ENCODE measurements around the gene UBE2E2. TPM values are rescaled to one million over a fixed set of nuclear protein-coding genes. Genes with fewer than 3 reads are reported as not detected.

Gene UBE2E2
- total and polyA plus RNA-seq, 7 experiments from 2014 or later = 2.4 to 28.8 (median 15.3) TPM

DNA sequence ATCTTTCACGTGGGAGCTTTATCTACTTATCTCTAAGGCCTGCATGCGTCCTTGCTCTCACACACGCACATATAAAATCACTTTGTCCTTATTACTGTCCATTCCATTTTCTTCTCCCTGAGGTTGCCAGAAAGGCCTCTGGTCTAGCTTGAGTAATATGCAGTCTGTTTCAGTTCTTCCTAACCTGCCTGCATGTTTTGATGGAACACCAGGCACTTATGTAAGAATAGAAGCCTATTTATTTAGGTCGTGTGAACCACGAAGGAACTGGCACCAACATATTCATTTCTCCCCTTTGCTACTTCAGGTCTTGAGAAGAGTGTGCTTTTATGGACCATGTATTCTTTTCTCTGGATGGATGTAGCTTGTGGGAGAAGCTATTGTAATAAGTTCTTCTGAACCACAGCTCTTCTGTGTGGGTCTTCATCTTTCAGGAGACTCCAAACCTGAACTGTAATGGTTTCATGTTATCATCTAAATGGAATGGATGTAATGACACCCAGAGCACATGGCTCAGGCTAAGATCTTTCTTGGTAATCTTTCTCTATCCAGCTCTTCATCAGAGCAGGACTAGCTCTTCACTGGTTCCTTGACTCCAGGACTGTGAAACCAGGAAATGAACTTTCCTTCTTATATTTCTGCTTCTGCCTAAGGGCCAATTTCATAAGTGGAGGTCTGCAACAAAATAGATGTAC is 53.8 kb downstream of the UBE2E2 start:
- ATAC-seq = no peak
- no peaks in the 10 kb centered on the region for H3K4me1 ChIP-seq (ENCODE audit: control insufficient read depth in 2 of 2, insufficient read depth in 2 of 2, low read length in 2 of 2)
- H3K4me3 Mint-ChIP-seq = no peak overlapping the region
- CTCF ChIA-PET = no interaction called here
- H3K36me3 Mint-ChIP-seq = peaks cover 0 to 11% (median 8%) of the 10 kb centered on the region in 5 donors
- no peak overlapping the region for H3K27ac ChIP-seq (ENCODE audit: low read depth, low read length)
- H3K4me1 Mint-ChIP-seq = peaks cover 0 to 37% (median 15%) of the 10 kb centered on the region in 7 donors
- no peak for DNase-seq
- H3K9me3 Mint-ChIP-seq = peaks cover 0 to 5% (median 0%) of the 10 kb centered on the region in 11 donors
- intact Hi-C loops (cut with micrococcal nuclease) = no loop called here
- POLR2A ChIA-PET = interaction anchor here (0.7 kb wide), 1 partner anchor 10 kb away, joined by 4 read pairs; no protein-coding TSS in a partner anchor
- no peaks in the 10 kb centered on the region for H3K36me3 ChIP-seq (ENCODE audit: control insufficient read depth in 2 of 3, insufficient read depth in 3 of 3, low read length in 3 of 3)
- no peaks in the 10 kb centered on the region for H3K27me3 ChIP-seq (ENCODE audit: control insufficient read depth in 2 of 2, insufficient read depth in 2 of 2, low read length in 2 of 2)
- H3K9me3 ChIP-seq (ENCODE audit: control insufficient read depth in 2 of 3, low read length in 3 of 3) = no peaks in the 10 kb centered on the region
- no peak overlapping the region for H3K4me3 ChIP-seq (ENCODE audit: low read length)
- H3K27ac Mint-ChIP-seq = no peak overlapping the region
- H3K27me3 Mint-ChIP-seq = no peaks in the 10 kb centered on the region

DNA sequence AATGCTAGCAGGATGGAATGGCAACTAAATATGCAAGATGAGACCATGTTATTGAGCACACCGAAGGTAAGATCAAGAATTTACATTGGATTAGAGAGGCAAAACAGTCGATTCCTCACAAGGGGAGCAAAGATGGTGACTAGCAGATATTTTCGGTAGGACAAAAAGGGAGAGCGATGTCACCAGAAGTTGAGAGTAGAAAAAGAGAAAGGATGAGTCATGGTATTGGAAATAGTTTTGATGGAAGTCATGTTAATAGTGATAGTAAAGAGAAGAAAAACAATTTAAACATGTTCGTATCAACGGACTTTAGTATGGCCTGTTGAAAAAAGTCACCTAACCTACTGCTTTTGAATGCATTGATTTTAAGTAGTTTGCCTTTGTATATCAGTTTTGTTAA is 55.0 kb downstream of the UBE2E2 start:
- Mint-ChIP-seq H3K36me3 (peaks cover 0 to 11% (median 8%) of the 10 kb centered on the region in 5 donors), H3K4me1 (peaks cover 0 to 27% (median 16%) of the 10 kb centered on the region in 7 donors), H3K4me3 (peak overlapping the region in 1 of 10 donors; percentile 3), H3K27ac (no peak overlapping the region), H3K9me3 (peaks cover 0 to 5% (median 0%) of the 10 kb centered on the region in 11 donors), H3K27me3 (no peaks in the 10 kb centered on the region)
- ATAC-seq = no peak
- H3K27me3 ChIP-seq (ENCODE audit: control insufficient read depth in 2 of 2, insufficient read depth in 2 of 2, low read length in 2 of 2) = no peaks in the 10 kb centered on the region
- H3K27ac ChIP-seq (ENCODE audit: low read depth, low read length) = no peak overlapping the region
- DNase-seq = no peak
- H3K4me1 ChIP-seq (ENCODE audit: control insufficient read depth in 2 of 2, insufficient read depth in 2 of 2, low read length in 2 of 2) = no peaks in the 10 kb centered on the region
- H3K36me3 ChIP-seq (ENCODE audit: control insufficient read depth in 2 of 3, insufficient read depth in 3 of 3, low read length in 3 of 3) = no peaks in the 10 kb centered on the region
- CTCF ChIA-PET = no interaction called here
- POLR2A ChIA-PET = no interaction called here
- intact Hi-C loops (cut with micrococcal nuclease) = no loop called here
- H3K9me3 ChIP-seq (ENCODE audit: control insufficient read depth in 2 of 3, low read length in 3 of 3) = no peaks in the 10 kb centered on the region
- H3K4me3 ChIP-seq (ENCODE audit: low read length) = no peak overlapping the region

DNA sequence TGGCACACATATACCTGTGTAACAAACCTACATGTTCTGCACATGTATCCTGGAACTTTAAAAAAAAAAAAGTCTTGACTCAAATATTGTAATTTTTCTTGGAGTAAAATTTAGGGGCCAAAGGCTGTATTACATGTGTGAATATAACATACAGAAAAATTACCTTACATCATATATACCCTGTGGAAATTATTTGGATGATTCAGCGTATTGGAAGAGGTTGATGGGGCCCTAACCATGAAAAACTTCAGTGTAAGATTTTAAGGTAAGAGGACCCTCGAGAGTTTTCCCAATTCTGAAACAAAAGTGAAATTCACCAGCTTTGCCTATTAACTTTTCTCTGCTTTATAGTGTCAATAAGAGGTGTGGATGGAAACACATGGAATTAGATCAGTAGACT is 56.4 kb downstream of the UBE2E2 start:
- ATAC-seq (no peak), DNase-seq (no peak)
- no peaks in the 10 kb centered on the region for H3K36me3 ChIP-seq (ENCODE audit: control insufficient read depth in 2 of 3, insufficient read depth in 3 of 3, low read length in 3 of 3)
- H3K4me1 ChIP-seq (ENCODE audit: control insufficient read depth in 2 of 2, insufficient read depth in 2 of 2, low read length in 2 of 2) = no peaks in the 10 kb centered on the region
- no peaks in the 10 kb centered on the region for H3K27me3 ChIP-seq (ENCODE audit: control insufficient read depth in 2 of 2, insufficient read depth in 2 of 2, low read length in 2 of 2)
- no peak overlapping the region for H3K27ac Mint-ChIP-seq
- H3K27ac ChIP-seq (ENCODE audit: low read depth, low read length) = no peak overlapping the region
- CTCF ChIA-PET = no interaction called here
- H3K4me1 Mint-ChIP-seq = peaks cover 0 to 14% (median 8%) of the 10 kb centered on the region in 7 donors
- no peaks in the 10 kb centered on the region for H3K9me3 ChIP-seq (ENCODE audit: control insufficient read depth in 2 of 3, low read length in 3 of 3)
- peaks cover 0 to 5% (median 0%) of the 10 kb centered on the region in 11 donors for H3K9me3 Mint-ChIP-seq
- POLR2A ChIA-PET = no interaction called here
- H3K4me3 Mint-ChIP-seq = no peak overlapping the region
- H3K36me3 Mint-ChIP-seq = peaks cover 0 to 11% (median 8%) of the 10 kb centered on the region in 5 donors
- no peaks in the 10 kb centered on the region for H3K27me3 Mint-ChIP-seq
- intact Hi-C loops (cut with micrococcal nuclease) = no loop called here
- H3K4me3 ChIP-seq (ENCODE audit: low read length) = no peak overlapping the region

- CTCF ChIA-PET = no interaction called here
- H3K27ac ChIP-seq (ENCODE audit: low read depth, low read length) = no peak overlapping the region
- POLR2A ChIA-PET = interaction anchor here (0.7 kb wide), 1 partner anchor 35 kb away, joined by 3 read pairs; no protein-coding TSS in a partner anchor
- no peaks in the 10 kb centered on the region for H3K4me1 ChIP-seq (ENCODE audit: control insufficient read depth in 2 of 2, insufficient read depth in 2 of 2, low read length in 2 of 2)
- Mint-ChIP-seq H3K4me3 (no peak overlapping the region), H3K4me1 (peaks cover 0 to 10% (median 4%) of the 10 kb centered on the region in 7 donors), H3K27me3 (no peaks in the 10 kb centered on the region), H3K27ac (no peak overlapping the region), H3K9me3 (peaks cover 0 to 17% (median 5%) of the 10 kb centered on the region in 11 donors), H3K36me3 (peaks cover 0 to 17% (median 12%) of the 10 kb centered on the region in 5 donors)
- no peaks in the 10 kb centered on the region for H3K9me3 ChIP-seq (ENCODE audit: control insufficient read depth in 2 of 3, low read length in 3 of 3)
- no peak for ATAC-seq
- no peaks in the 10 kb centered on the region for H3K36me3 ChIP-seq (ENCODE audit: control insufficient read depth in 2 of 3, insufficient read depth in 3 of 3, low read length in 3 of 3)
- no peak overlapping the region for H3K4me3 ChIP-seq (ENCODE audit: low read length)
- intact Hi-C loops (cut with micrococcal nuclease) = no loop called here
- DNase-seq = no peak
- no peaks in the 10 kb centered on the region for H3K27me3 ChIP-seq (ENCODE audit: control insufficient read depth in 2 of 2, insufficient read depth in 2 of 2, low read length in 2 of 2)
Measured at GRCh38 chr3:23262766-23263165, 59.6 kb downstream of the UBE2E2 start.

- Histone ChIP-seq H3K9me3 (ENCODE audit: control insufficient read depth in 2 of 3, low read length in 3 of 3) (no peaks in the 10 kb centered on the region), H3K4me3 (ENCODE audit: low read length) (no peak overlapping the region), H3K27me3 (ENCODE audit: control insufficient read depth in 2 of 2, insufficient read depth in 2 of 2, low read length in 2 of 2) (no peaks in the 10 kb centered on the region), H3K36me3 (ENCODE audit: control insufficient read depth in 2 of 3, insufficient read depth in 3 of 3, low read length in 3 of 3) (no peaks in the 10 kb centered on the region), H3K4me1 (ENCODE audit: control insufficient read depth in 2 of 2, insufficient read depth in 2 of 2, low read length in 2 of 2) (no peaks in the 10 kb centered on the region), H3K27ac (ENCODE audit: low read depth, low read length) (no peak overlapping the region)
- H3K9me3 Mint-ChIP-seq = peaks cover 0 to 14% (median 5%) of the 10 kb centered on the region in 11 donors
- peaks cover 0 to 16% (median 8%) of the 10 kb centered on the region in 5 donors for H3K36me3 Mint-ChIP-seq
- POLR2A ChIA-PET = no interaction called here
- H3K4me3 Mint-ChIP-seq = no peak overlapping the region
- no peaks in the 10 kb centered on the region for H3K27me3 Mint-ChIP-seq
- ATAC-seq = no peak
- no peak for DNase-seq
- H3K27ac Mint-ChIP-seq = no peak overlapping the region
- CTCF ChIA-PET = no interaction called here
- intact Hi-C loops (cut with micrococcal nuclease) = no loop called here
- peaks cover 0 to 6% (median 0%) of the 10 kb centered on the region in 7 donors for H3K4me1 Mint-ChIP-seq
Measured at GRCh38 chr3:23263796-23264195, 60.7 kb downstream of the UBE2E2 start.

- DNase-seq = no peak
- H3K4me3 Mint-ChIP-seq = no peak overlapping the region
- ChIA-PET POLR2A (no interaction called here), CTCF (no interaction called here)
- intact Hi-C loops (cut with micrococcal nuclease) = no loop called here
- Histone ChIP-seq H3K4me3 (ENCODE audit: low read length) (no peak overlapping the region), H3K36me3 (ENCODE audit: control insufficient read depth in 2 of 3, insufficient read depth in 3 of 3, low read length in 3 of 3) (no peaks in the 10 kb centered on the region), H3K27me3 (ENCODE audit: control insufficient read depth in 2 of 2, insufficient read depth in 2 of 2, low read length in 2 of 2) (no peaks in the 10 kb centered on the region), H3K9me3 (ENCODE audit: control insufficient read depth in 2 of 3, low read length in 3 of 3) (no peaks in the 10 kb centered on the region), H3K27ac (ENCODE audit: low read depth, low read length) (no peak overlapping the region), H3K4me1 (ENCODE audit: control insufficient read depth in 2 of 2, insufficient read depth in 2 of 2, low read length in 2 of 2) (no peaks in the 10 kb centered on the region)
- H3K9me3 Mint-ChIP-seq = peaks cover 0 to 14% (median 6%) of the 10 kb centered on the region in 11 donors
- ATAC-seq = no peak
- H3K36me3 Mint-ChIP-seq = peaks cover 0 to 15% (median 8%) of the 10 kb centered on the region in 5 donors
- no peak overlapping the region for H3K27ac Mint-ChIP-seq
- no peaks in the 10 kb centered on the region for H3K27me3 Mint-ChIP-seq
- peaks cover 0 to 9% (median 4%) of the 10 kb centered on the region in 7 donors for H3K4me1 Mint-ChIP-seq
Measured at GRCh38 chr3:23264413-23264812, 61.3 kb downstream of the UBE2E2 start.

DNA sequence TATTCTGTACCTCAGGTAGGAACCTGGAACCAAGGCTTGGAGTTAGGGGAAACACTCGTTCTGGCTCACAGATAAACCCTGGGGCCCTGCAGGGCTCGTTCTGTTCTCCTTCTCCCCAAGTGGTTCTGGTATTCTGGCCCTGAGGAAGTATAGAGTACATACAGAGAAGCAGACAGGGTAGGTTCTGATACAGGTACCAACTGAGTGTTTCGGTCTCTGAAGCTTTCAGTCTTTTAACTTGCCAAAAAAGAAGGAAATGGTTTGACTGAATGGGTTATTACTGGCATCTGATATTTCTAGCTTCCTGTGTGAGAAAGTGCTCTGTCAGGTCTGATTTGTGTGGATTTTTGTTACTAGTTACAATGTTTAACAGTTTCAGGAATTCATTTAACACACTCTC is 67.3 kb downstream of the UBE2E2 start:
- H3K27ac Mint-ChIP-seq = peak overlapping the region in 1 of 9 donors; percentile 34

More for the DNA sequence above, 67.3 kb downstream of the UBE2E2 start:
- ChIA-PET CTCF (no interaction called here), POLR2A (no interaction called here)
- H3K27ac ChIP-seq (ENCODE audit: low read depth, low read length) = no peak overlapping the region
- DNase-seq = no peak
- H3K36me3 ChIP-seq (ENCODE audit: control insufficient read depth in 2 of 3, insufficient read depth in 3 of 3, low read length in 3 of 3) = no peaks in the 10 kb centered on the region
- peaks cover 0 to 33% (median 4%) of the 10 kb centered on the region in 7 donors for H3K4me1 Mint-ChIP-seq
- H3K9me3 ChIP-seq (ENCODE audit: control insufficient read depth in 2 of 3, low read length in 3 of 3) = no peaks in the 10 kb centered on the region
- peak overlapping the region in 1 of 10 donors; percentile 10 for H3K4me3 Mint-ChIP-seq
- no peak for ATAC-seq
- H3K36me3 Mint-ChIP-seq = peaks cover 0 to 15% (median 0%) of the 10 kb centered on the region in 5 donors
- no peaks in the 10 kb centered on the region for H3K27me3 Mint-ChIP-seq
- H3K27me3 ChIP-seq (ENCODE audit: control insufficient read depth in 2 of 2, insufficient read depth in 2 of 2, low read length in 2 of 2) = no peaks in the 10 kb centered on the region
- no peak overlapping the region for H3K4me3 ChIP-seq (ENCODE audit: low read length)
- no peaks in the 10 kb centered on the region for H3K4me1 ChIP-seq (ENCODE audit: control insufficient read depth in 2 of 2, insufficient read depth in 2 of 2, low read length in 2 of 2)
- H3K9me3 Mint-ChIP-seq = peaks cover 0 to 19% (median 7%) of the 10 kb centered on the region in 11 donors
- intact Hi-C loops (cut with micrococcal nuclease) = no loop called here
